SH-SY5Y (cell line): ENCODE data around the gene OPN1MW3.

Experiments used
- GATA2 ChIP-seq: IDR thresholded peaks from 2 replicates; pipeline ENCODE4 v1.6.1; 2011; ENCODE audit warnings: mild to moderate bottlenecking, low read depth, low read length
- GATA3 ChIP-seq: IDR thresholded peaks from 2 replicates; pipeline ENCODE4 v1.6.1; 2011; ENCODE audit warnings: low read depth, mild to moderate bottlenecking, low read length, moderate library complexity

OPN1MW3 gene

GRCh38 chrX:154310616-154311536 is 53.5 kb downstream of the OPN1MW3 start:
- TF ChIP-seq GATA2 (no peak), GATA3 (no peak)

DNA sequence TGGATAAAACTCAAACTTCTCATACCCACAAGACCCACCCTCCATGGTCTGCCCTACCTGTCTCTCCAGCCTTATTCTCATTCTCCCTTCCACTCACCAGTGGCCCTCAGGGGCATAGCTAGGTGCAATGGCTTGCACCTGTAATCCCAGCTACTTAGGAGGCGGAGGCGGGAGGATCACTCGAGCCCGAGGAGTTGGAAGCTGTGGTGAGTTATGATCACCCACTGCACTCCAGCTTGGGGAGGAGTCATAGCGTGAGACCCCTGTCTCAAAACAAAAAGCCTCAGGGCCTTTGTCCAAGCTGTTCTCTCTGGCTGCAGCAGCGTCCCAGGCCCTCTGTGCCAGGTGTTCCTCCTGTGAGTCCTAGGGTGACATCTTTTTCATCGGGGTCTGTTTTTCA is 54.7 kb downstream of the OPN1MW3 start:
- TF ChIP-seq GATA2 (no peak), GATA3 (no peak)

- TF ChIP-seq GATA2 = no peak
- TF ChIP-seq GATA3 = no peak
Measured at GRCh38 chrX:154313147-154313546, 55.8 kb downstream of the OPN1MW3 start.

GRCh38 chrX:154315416-154315815 is 58.0 kb downstream of the OPN1MW3 start:
- TF ChIP-seq GATA2 (no peak), GATA3 (no peak)

GRCh38 chrX:154317391-154317995 is 60.1 kb downstream of the OPN1MW3 start:
- TF ChIP-seq GATA2 (no peak), GATA3 (no peak)

- TF ChIP-seq GATA2 (no peak), GATA3 (no peak)
Measured at GRCh38 chrX:154320406-154320805, 63.0 kb downstream of the OPN1MW3 start.
